Measurements from ENCODE around the gene SPRY4.

DNA sequence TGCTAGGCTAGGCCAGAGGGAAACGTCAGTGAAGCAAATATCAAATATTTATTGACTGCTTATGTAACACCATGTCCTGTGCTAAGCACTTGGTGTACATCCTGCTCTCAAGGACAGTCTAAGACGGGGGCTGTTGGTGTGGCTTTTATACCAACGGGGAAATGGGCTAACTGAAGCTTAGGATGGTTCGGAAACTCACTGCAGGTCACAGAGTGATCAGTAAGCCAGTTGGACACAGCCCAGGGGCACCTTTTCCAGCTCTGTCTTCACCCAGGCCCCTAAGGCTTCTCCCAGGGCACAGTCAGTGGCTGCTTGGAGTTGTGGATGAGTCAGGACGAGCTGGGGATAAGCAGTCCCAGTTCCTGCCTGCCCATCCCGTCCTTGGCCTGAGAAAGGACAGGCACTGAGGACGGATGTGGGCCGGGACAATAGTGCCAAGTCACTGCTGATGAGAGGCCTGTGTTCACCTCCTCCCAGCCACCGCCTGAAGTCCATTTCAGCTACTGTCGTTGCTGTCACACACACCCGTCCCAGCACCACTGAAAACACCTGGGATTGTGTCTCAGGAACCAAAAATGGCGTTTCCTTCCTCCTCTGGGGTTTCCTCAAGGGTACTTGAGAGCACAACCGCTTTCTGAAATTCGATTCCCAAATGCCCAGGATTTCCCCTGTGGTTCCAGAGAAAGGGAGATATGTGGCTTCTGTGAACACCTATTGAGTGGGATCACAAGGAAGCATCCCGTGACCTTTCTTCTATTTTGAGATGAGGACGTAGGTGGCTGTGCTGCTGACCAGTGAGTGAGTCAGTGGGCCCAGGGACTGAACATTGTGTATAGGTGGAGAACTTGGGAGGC lies 17.5 kb upstream of the SPRY4 start:
- TF ChIP-seq EZH2 (IDR thresholded peaks at IDR 0.05; ENCODE audit: low read length, missing control alignments) (no peak), CTCF (conservative IDR thresholded peaks at IDR 0.05 in 1 of 2, IDR thresholded peaks at IDR 0.05 in 1 of 2; ENCODE audit: low read depth in 1 of 2, low read length in 2 of 2) (no peak)

All from fibroblast of lung (primary cell).